Neuronal stem cell (in vitro differentiated cells): Measurements from ENCODE around the gene MCTP1.

Experiments
- DNase-seq: peaks from one replicate; pipeline ENCODE4 v3.0.0-alpha.2; 2013; ENCODE audit warnings: low spot score
- H2AFZ ChIP-seq: one replicate; pipeline ENCODE4 v1.6.1; 2013; ENCODE audit warnings: mild to moderate bottlenecking, low read length, inconsistent platforms
- H2AK5ac ChIP-seq: 2 replicates; pipeline ENCODE4 v1.6.1; 2013; ENCODE audit warnings: low read depth, mild to moderate bottlenecking, inconsistent platforms, low read length, moderate library complexity, mixed read lengths
- H2BK120ac ChIP-seq: 2 replicates; pipeline ENCODE4 v1.6.1; 2013; ENCODE audit warnings: low read depth, mild to moderate bottlenecking, inconsistent platforms, low read length, moderate library complexity, mixed read lengths
- H2BK12ac ChIP-seq: one replicate; pipeline ENCODE4 v1.6.1; 2013; ENCODE audit warnings: low read length, inconsistent platforms
- H2BK15ac ChIP-seq: 2 replicates; pipeline ENCODE4 v1.6.1; 2013; ENCODE audit warnings: mild to moderate bottlenecking, low read length, inconsistent platforms, mixed read lengths
- H2BK5ac ChIP-seq: one replicate; pipeline ENCODE4 v1.6.1; 2013; ENCODE audit warnings: inconsistent platforms, mild to moderate bottlenecking, low read length, moderate library complexity
- H3K14ac ChIP-seq: one replicate; pipeline ENCODE4 v1.6.1; 2013; ENCODE audit warnings: low read length, inconsistent platforms
- H3K18ac ChIP-seq: 2 replicates; pipeline ENCODE4 v1.6.1; 2013; ENCODE audit warnings: low read length, inconsistent platforms
- H3K23ac ChIP-seq: 2 replicates; pipeline ENCODE4 v1.6.1; 2013; ENCODE audit warnings: low read depth, mild to moderate bottlenecking, mixed read lengths, low read length, inconsistent platforms; ENCODE audit not compliant: poor library complexity
- H3K27ac ChIP-seq: replicated peaks from 3 replicates; pipeline ENCODE4 v1.5.1; 2013; ENCODE audit warnings: low read length, inconsistent platforms
- H3K27me3 ChIP-seq, 3 experiments: 2 replicates each; pipeline ENCODE4 v1.6.1; 2013; ENCODE audit warnings: low read length in 3 of 3, mild to moderate bottlenecking in 2 of 3, inconsistent platforms in 1 of 3, low read depth in 1 of 3, mixed read lengths in 1 of 3, moderate library complexity in 1 of 3; ENCODE audit not compliant: control insufficient read depth in 3 of 3, insufficient read depth in 3 of 3
- H3K36me3 ChIP-seq, 2 donors: replicated peaks in 1 of 2; 2 replicates each; pipeline ENCODE4 v1.6.1; 2013; ENCODE audit warnings: low read length in 2 of 2; ENCODE audit not compliant: control insufficient read depth in 2 of 2, insufficient read depth in 2 of 2
- H3K4ac ChIP-seq: 2 replicates; pipeline ENCODE4 v1.6.1; 2013; ENCODE audit warnings: inconsistent platforms, mild to moderate bottlenecking, low read length, moderate library complexity
- H3K4me1 ChIP-seq, 2 donors: 1 replicate in 1 of 2; 2 replicates in 1 of 2; pipeline ENCODE4 v1.6.1; 2013; ENCODE audit warnings: low read length in 2 of 2, low read depth in 1 of 2; ENCODE audit not compliant: control insufficient read depth in 2 of 2, insufficient read depth in 1 of 2
- H3K4me2 ChIP-seq: one replicate; pipeline ENCODE4 v1.6.1; 2013; ENCODE audit warnings: mild to moderate bottlenecking, low read length, inconsistent platforms; ENCODE audit not compliant: insufficient read depth, poor library complexity, severe bottlenecking
- H3K4me3 ChIP-seq, 2 donors: 2 replicates each; pipeline ENCODE4 v1.5.1; 2013; ENCODE audit warnings: low read length in 2 of 2, mild to moderate bottlenecking in 2 of 2, inconsistent platforms in 1 of 2, moderate library complexity in 1 of 2
- H3K79me1 ChIP-seq: one replicate; pipeline ENCODE4 v1.6.1; 2013; ENCODE audit warnings: low read depth, mild to moderate bottlenecking, inconsistent platforms, low read length, moderate library complexity
- H3K9ac ChIP-seq: one replicate; pipeline ENCODE4 v1.6.1; 2013; ENCODE audit warnings: mild to moderate bottlenecking, low read depth, low read length, inconsistent platforms; ENCODE audit not compliant: poor library complexity
- H3K9me3 ChIP-seq, 2 donors: replicated peaks in 1 of 2; 2 replicates each; pipeline versions ENCODE3 to v1.6.1; 2013; ENCODE audit warnings: low read length in 2 of 2, mild to moderate bottlenecking in 2 of 2, inconsistent platforms in 1 of 2, low read depth in 1 of 2, mixed read lengths in 1 of 2, moderate library complexity in 1 of 2; ENCODE audit not compliant: control insufficient read depth in 2 of 2, insufficient read depth in 1 of 2
- H4K8ac ChIP-seq: one replicate; pipeline ENCODE4 v1.6.1; 2013; ENCODE audit warnings: low read depth, mild to moderate bottlenecking, inconsistent platforms, low read length, moderate library complexity
- H4K91ac ChIP-seq: one replicate; pipeline ENCODE4 v1.6.1; 2013; ENCODE audit warnings: low read length, low read depth, mild to moderate bottlenecking, inconsistent platforms; ENCODE audit not compliant: poor library complexity
- WGBS, 2 donors: extraction: QIAGEN DNeasy Blood & Tissue Kit; methylation state at CpG; one replicate each; pipeline ENCODE4 v1.1.7; 2013; ENCODE audit warnings: missing lambda C conversion rate in 2 of 2, mixed read lengths in 1 of 2; ENCODE audit not compliant: insufficient read length in 2 of 2, insufficient replicate concordance in 1 of 2; ENCODE audit errors: extremely low coverage in 2 of 2; 5-methylcytosine and 5-hydroxymethylcytosine counted together

The MCTP1 gene

DNA sequence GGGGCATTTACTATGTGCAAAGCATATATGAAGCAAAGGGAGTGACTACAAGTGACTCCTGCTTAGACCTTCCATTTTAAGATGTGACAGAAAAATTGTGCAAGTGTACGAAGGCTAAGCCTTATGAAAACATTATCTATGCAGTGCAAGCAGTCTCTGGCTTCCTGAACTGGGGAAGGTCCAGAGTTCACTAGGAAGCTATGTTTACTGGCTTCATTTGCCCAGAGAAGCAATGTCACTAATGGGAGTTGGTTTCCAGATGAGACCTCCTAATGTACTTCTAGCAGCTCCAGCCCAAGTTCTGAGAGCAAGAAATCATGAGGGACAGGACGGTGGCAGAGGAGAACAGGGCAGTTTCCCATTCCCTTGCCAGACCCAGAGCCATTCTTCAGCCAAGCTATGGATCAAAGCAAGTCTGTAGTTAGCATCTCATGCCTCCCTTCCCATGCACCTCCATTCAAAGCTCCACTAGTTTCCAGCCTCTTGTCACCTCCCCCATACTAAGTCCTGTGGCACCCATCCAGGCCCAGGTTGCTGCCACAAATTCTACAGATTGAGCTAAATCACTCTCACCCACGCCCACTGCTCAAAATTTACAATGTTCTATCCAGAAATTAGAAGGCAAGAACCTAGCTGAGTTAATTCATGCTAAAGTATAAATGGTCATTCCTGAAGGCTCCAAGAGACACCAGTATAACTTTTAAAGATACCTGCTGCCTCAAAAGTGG, 21.8 kb downstream of the MCTP1 start:
- Histone ChIP-seq H3K4me1 (no peaks in the 10 kb centered on the region), H3K79me1 (no peaks in the 10 kb centered on the region), H2BK12ac (no peak overlapping the region), H3K27me3 (peaks cover 0 to 5% (median 0%) of the 10 kb centered on the region in 3 experiments), H3K9me3 (no peaks in the 10 kb centered on the region), H2BK120ac (no peak overlapping the region), H3K36me3 (no peaks in the 10 kb centered on the region), H3K18ac (no peak overlapping the region), H3K23ac (no peak overlapping the region), H4K8ac (no peak overlapping the region), H3K4ac (no peak overlapping the region), H4K91ac (no peak overlapping the region), H2AFZ (no peak overlapping the region), H3K27ac (no peak overlapping the region), H3K4me3 (no peak overlapping the region), H2BK5ac (no peak overlapping the region), H3K14ac (no peak overlapping the region), H2BK15ac (no peak overlapping the region), H3K9ac (no peak overlapping the region), H3K4me2 (no peak overlapping the region), H2AK5ac (no peak overlapping the region)
- no CpG with 5 or more reads among the region's 3 CpGs for WGBS, 2 donors
- no peak for DNase-seq

DNA sequence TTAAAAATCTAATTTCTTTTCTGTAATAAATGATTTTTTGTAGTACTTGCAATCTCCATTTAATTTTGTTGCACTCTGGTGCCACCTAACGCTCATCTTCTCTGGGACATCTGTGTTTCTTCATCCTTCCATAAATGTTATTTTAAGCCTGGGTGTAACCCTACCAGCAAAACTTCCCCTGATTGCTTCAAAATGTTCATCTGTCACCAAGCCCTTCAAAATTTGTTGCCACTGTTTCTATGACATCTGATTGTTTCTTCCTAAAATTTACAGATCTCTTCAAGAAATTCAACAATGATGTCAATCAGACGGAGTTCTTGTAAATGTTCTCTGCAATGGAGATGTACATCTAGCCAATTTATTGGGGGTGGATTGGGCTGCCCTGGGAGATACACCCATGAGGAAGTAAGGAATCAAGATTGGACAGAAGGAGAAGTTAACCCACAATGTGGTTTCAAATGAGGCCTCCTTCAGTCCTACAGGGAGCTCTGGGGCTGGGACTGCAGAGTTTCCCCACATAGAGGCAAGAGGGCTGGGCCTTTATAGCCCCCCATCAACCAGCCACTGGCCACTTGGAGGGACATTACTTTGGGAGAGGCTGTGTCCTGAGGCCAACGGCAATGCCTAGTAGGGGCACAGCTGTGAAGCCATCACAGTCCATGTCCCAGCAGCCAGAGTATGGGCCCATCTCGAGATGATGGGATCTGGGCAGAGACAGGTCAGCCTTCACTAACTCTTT, 23.3 kb downstream of the MCTP1 start:
- Histone ChIP-seq H2AFZ (no peak overlapping the region), H3K14ac (no peak overlapping the region), H2BK120ac (no peak overlapping the region), H2AK5ac (no peak overlapping the region), H3K79me1 (no peaks in the 10 kb centered on the region), H3K27ac (no peak overlapping the region), H2BK5ac (no peak overlapping the region), H3K4me1 (no peaks in the 10 kb centered on the region), H3K4ac (no peak overlapping the region), H3K4me3 (no peak overlapping the region), H2BK12ac (no peak overlapping the region), H4K8ac (no peak overlapping the region), H3K36me3 (no peaks in the 10 kb centered on the region), H4K91ac (no peak overlapping the region), H3K18ac (no peak overlapping the region), H3K4me2 (no peak overlapping the region), H3K9me3 (no peaks in the 10 kb centered on the region), H3K23ac (no peak overlapping the region), H2BK15ac (no peak overlapping the region), H3K27me3 (peaks cover 0 to 5% (median 0%) of the 10 kb centered on the region in 3 experiments), H3K9ac (no peak overlapping the region)
- no CpG with 5 or more reads among the region's 4 CpGs for WGBS, 2 donors
- DNase-seq: no peak

DNA sequence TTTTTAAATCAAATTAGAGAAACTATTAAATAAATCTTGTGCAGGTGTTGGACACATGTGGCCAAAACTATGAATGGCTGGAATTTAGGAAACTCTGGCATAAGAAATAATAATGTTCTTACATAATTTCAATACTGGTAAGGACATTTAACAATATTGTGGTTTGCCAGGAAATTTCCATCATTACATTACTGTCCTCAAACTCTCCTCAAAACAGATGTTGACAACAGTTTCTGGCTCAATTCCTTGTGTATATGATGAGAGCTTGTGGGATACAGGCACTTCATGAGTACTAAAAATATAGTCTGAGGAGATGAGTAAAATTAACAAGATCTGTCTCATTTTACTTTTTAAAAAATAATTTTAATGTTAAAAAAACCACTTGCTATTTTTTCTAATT, 27.9 kb downstream of the MCTP1 start:
- Histone ChIP-seq H2AFZ (no peak overlapping the region), H3K4ac (no peak overlapping the region), H3K4me2 (no peak overlapping the region), H3K27me3 (peaks cover 0 to 4% (median 0%) of the 10 kb centered on the region in 3 experiments), H2BK5ac (no peak overlapping the region), H3K4me3 (no peak overlapping the region), H3K9me3 (no peaks in the 10 kb centered on the region), H2AK5ac (no peak overlapping the region), H2BK12ac (no peak overlapping the region), H3K36me3 (no peaks in the 10 kb centered on the region), H3K9ac (no peak overlapping the region), H3K23ac (no peak overlapping the region), H2BK15ac (no peak overlapping the region), H4K8ac (no peak overlapping the region), H2BK120ac (no peak overlapping the region), H3K27ac (no peak overlapping the region), H3K14ac (no peak overlapping the region), H3K18ac (no peak overlapping the region), H4K91ac (no peak overlapping the region), H3K4me1 (no peaks in the 10 kb centered on the region), H3K79me1 (no peaks in the 10 kb centered on the region)
- no peak for DNase-seq

DNA sequence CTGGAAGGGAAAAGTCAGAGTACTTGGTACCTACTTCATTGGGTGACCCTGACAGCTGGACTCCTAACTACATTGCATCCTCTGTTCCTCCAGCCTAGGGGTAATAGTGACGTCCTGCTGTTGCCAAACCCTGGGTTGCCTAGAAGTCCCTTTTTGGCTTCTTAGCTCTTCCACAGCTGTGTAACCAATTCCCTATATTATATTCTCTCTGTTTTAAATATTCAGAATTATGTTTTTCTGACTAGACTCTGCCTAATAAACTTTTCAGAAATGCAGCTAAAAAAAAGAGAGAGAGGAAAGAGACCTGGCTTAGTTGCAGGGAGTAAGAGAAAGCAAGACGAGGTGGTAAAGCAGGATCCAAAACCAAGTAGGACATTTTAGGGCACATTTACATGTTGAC, 28.4 kb downstream of the MCTP1 start:
- Histone ChIP-seq H4K8ac (no peak overlapping the region), H3K14ac (no peak overlapping the region), H2BK5ac (no peak overlapping the region), H2BK12ac (no peak overlapping the region), H2BK15ac (no peak overlapping the region), H4K91ac (no peak overlapping the region), H3K4me1 (no peaks in the 10 kb centered on the region), H3K9ac (no peak overlapping the region), H2AK5ac (no peak overlapping the region), H3K36me3 (no peaks in the 10 kb centered on the region), H3K27me3 (peaks cover 0 to 4% (median 0%) of the 10 kb centered on the region in 3 experiments), H3K18ac (no peak overlapping the region), H3K23ac (no peak overlapping the region), H2AFZ (no peak overlapping the region), H3K79me1 (no peaks in the 10 kb centered on the region), H3K27ac (no peak overlapping the region), H3K4me2 (no peak overlapping the region), H3K9me3 (no peaks in the 10 kb centered on the region), H3K4ac (no peak overlapping the region), H3K4me3 (no peak overlapping the region), H2BK120ac (no peak overlapping the region)
- no CpG with 5 or more reads among the region's 2 CpGs for WGBS, 2 donors
- no peak for DNase-seq
